ENCODE measurements around the gene FSTL4. TPM values are rescaled to one million over a fixed set of nuclear protein-coding genes. Genes with fewer than 3 reads are reported as not detected.

FSTL4 gene
- total RNA-seq, 2 donors from 2014 or later: not detected

- H3K36me3 ChIP-seq: no peaks in the 10 kb centered on the region
- H3K4me1 ChIP-seq: no peaks in the 10 kb centered on the region
- DNase-seq (ENCODE audit: low spot score): no peak
Observed at GRCh38 chr5:133406977-133407632, 205.2 kb downstream of the FSTL4 start.

DNA sequence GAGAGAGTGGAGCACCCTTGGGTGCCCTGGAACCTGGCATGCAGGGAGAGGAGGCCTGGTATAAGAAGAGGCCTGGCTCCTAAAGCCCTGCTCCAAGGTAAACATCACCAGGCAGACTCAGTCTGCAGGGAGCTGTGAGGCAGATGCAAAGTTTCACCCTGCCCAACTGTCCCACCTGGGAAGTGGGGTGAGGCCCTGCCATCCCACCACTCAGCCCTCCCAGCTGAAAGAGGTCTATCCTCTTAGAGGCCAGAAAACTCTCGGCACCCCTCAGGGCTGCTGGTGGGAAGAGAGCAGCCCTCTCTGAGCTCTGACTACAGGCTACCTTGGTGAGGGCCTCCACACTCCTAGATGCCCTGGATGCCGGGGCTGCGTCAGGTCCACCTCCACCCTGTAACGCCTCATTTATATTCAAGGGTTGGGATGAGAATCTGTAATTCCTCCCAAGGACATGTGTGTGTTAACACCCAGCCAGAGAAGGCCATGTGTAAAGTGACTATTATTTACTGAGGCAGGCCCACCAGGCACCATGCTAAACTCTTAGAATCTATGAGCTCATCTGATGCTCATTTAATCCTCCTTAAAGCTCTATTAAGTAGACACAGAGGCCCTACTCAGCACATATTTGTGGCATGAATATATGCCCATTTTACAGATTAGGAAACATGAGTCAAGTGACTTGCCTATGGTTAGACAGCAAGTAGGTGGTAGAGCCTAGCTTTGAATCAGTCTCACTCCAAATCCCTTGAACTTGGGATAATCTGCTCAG lies 205.9 kb downstream of the FSTL4 start:
- H3K27ac ChIP-seq: no peak overlapping the region
- DNase-seq (ENCODE audit: low spot score): no peak
- no peak for TF ChIP-seq CTCF (IDR thresholded peaks at IDR 0.05)
- no peaks in the 10 kb centered on the region for H3K4me1 ChIP-seq
- H3K27me3 ChIP-seq: no peaks in the 10 kb centered on the region
- H3K9me3 ChIP-seq: no peaks in the 10 kb centered on the region
- no peak overlapping the region for H3K4me3 ChIP-seq
- H3K36me3 ChIP-seq: no peaks in the 10 kb centered on the region

More at GRCh38 chr5:133406977-133407632, 205.2 kb downstream of the FSTL4 start:
- Histone ChIP-seq H3K4me3 (no peak overlapping the region), H3K9me3 (no peaks in the 10 kb centered on the region), H3K27ac (no peak overlapping the region), H3K27me3 (no peaks in the 10 kb centered on the region)
- no peak for TF ChIP-seq CTCF (IDR thresholded peaks at IDR 0.05)

- no peaks in the 10 kb centered on the region for H3K36me3 ChIP-seq
- H3K4me3 ChIP-seq: no peak overlapping the region
- DNase-seq (ENCODE audit: low spot score): no peak
- H3K4me1 ChIP-seq: no peaks in the 10 kb centered on the region
- no peak overlapping the region for H3K27ac ChIP-seq
- no peaks in the 10 kb centered on the region for H3K9me3 ChIP-seq
- no peak for TF ChIP-seq CTCF (IDR thresholded peaks at IDR 0.05)
- no peaks in the 10 kb centered on the region for H3K27me3 ChIP-seq
Observed at GRCh38 chr5:133405275-133406034, 206.9 kb downstream of the FSTL4 start.

DNA sequence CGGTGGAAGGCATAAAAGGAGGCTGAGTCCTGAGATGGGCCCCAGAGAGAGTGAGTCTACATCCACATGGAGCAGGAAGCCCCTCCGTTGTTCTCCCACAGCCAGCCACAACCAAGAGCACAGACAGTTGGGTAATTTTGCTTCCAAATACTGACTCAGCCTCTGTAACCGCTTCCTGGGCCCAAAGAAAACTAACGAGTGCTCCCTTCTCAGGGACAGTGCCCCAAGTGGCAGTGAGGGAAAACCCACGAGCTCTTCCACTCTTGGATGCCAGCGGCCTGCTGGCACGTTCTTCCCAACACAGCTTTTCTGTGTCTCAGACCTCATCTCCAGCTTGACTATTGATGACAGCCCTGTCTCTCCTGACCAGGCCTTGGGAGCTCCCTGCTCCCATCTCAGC lies 207.6 kb downstream of the FSTL4 start:
- DNase-seq (ENCODE audit: low spot score): no peak
- Histone ChIP-seq H3K9me3 (no peaks in the 10 kb centered on the region), H3K36me3 (no peaks in the 10 kb centered on the region), H3K27me3 (no peaks in the 10 kb centered on the region), H3K4me1 (no peaks in the 10 kb centered on the region), H3K27ac (no peak overlapping the region), H3K4me3 (no peak overlapping the region)
- TF ChIP-seq CTCF (IDR thresholded peaks at IDR 0.05): no peak

DNA sequence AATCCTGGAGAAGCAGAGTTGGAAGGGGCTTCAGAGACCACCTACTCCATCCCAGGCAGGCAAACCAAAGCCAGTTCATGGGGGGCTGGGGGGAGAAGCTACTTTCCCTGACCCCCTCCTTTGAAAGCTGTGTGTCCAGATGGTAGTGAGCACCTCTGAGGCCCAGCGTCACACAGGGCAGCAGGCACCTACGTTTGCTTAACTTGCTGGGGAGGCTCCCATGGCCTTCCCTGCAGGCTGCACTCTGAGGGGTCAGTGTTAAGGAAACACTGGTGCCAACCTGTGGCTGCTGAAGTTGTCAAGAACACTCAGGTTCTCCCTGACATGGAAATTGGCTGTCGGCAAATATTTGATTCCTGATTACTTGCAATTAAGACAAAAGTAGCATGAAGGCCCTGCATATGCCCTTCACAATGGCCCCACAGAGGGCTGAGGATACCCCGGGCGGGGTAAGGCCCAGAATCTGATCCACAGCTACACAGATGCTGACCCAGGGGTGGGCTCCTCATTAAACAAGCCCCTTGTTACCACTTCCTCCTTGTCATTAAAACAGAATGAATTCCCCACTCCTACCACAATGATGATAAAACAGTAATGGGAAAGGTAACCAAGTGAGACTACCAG lies 208.5 kb downstream of the FSTL4 start:
- DNase-seq (ENCODE audit: low spot score): peak; percentile 42
- Histone ChIP-seq H3K27me3 (no peaks in the 10 kb centered on the region), H3K27ac (no peak overlapping the region), H3K36me3 (no peaks in the 10 kb centered on the region), H3K4me1 (no peaks in the 10 kb centered on the region), H3K9me3 (no peaks in the 10 kb centered on the region), H3K4me3 (no peak overlapping the region)
- TF ChIP-seq CTCF (IDR thresholded peaks at IDR 0.05): no peak
